ENCODE measurements around the gene LRMDA. TPM values are rescaled to one million over a fixed set of nuclear protein-coding genes. Genes with fewer than 3 reads are reported as not detected.

LRMDA gene
- total RNA-seq, 1 experiment from 2014 or later, result 4.8 TPM

DNA sequence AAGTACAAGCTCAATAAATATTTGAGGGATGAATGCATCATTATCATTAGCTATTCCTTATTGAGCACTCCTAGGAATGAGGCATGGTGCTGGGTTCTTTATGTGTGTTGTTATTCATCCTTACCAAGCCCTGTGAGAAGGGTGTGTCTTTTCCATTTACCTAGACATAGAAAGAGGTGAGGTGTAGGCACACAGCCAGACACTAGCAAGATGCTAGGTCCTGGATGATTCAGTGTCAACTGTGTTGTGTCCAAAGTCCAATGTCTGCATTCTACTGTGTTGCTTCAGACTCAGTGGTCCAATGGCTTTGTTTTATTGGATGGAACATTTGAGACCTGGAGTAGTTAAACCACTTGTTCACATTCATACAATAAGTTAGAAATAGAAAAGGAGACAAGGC lies 605.5 kb downstream of the LRMDA start:
- H3K79me2 ChIP-seq (ENCODE audit: insufficient read depth, low read length), result no peaks in the 10 kb centered on the region
- DNase-seq (ENCODE audit: low read depth, low spot score) (no peak), ATAC-seq (no peak)
- no peak overlapping the region for H2AFZ ChIP-seq (ENCODE audit: low read depth, low read length, poor library complexity, severe bottlenecking)
- H3K9ac ChIP-seq (ENCODE audit: low read length), result no peak overlapping the region
- H3K4me1 ChIP-seq (ENCODE audit: control insufficient read depth in 1 of 2, insufficient read depth in 2 of 2, low read length in 2 of 2), result peaks cover 0 to 8% of the 10 kb centered on the region in 2 experiments; a peak in 1 of 4 replicates
- CTCF ChIA-PET, result interaction anchor here (0.6 to 3.4 kb wide), 25 partner anchors 9 to 641 kb away, joined by 3 to 37 read pairs (median 4); partner anchors contain the start of gene ZNF503
- H3K4me2 ChIP-seq (ENCODE audit: low read length), result no peak overlapping the region
- TF ChIP-seq SRF (IDR thresholded peaks at IDR 0.05; ENCODE audit: low read depth), result no peak
- no peak for TF ChIP-seq POLR2A (IDR thresholded peaks at IDR 0.05; ENCODE audit: borderline replicate concordance, extremely low read depth, insufficient read depth, insufficient read length)
- no peak for TF ChIP-seq POLR2AphosphoS5 (IDR thresholded peaks at IDR 0.05; ENCODE audit: low read depth, low read length)
- no peak for TF ChIP-seq ELF1 (IDR thresholded peaks at IDR 0.05; ENCODE audit: borderline replicate concordance, low read depth)
- no peak for TF ChIP-seq YY1 (IDR thresholded peaks at IDR 0.05; ENCODE audit: extremely low read depth, insufficient replicate concordance, low read depth, low read length)
- no peak for TF ChIP-seq SIN3A (IDR thresholded peaks at IDR 0.05; ENCODE audit: low read depth)
- TF ChIP-seq ZFX (IDR thresholded peaks at IDR 0.05), result no peak
- no peak for TF ChIP-seq EZH2 (IDR thresholded peaks at IDR 0.05)
- TF ChIP-seq ZBTB33 (IDR thresholded peaks at IDR 0.05; ENCODE audit: extremely low read depth, insufficient replicate concordance, low read length), result no peak
- TF ChIP-seq CEBPB (IDR thresholded peaks at IDR 0.05; ENCODE audit: low read depth), result no peak
- H3K36me3 ChIP-seq (ENCODE audit: control insufficient read depth in 1 of 2, insufficient read depth in 2 of 2, low read length in 2 of 2), result no peaks in the 10 kb centered on the region
- no TSS peak for BruUV-seq (replicated peaks)
- no peak overlapping the region for H3K27ac ChIP-seq (ENCODE audit: low read depth, low read length)
- no peak overlapping the region for H3K4me3 ChIP-seq (replicated peaks in 1 of 2; ENCODE audit: low read depth in 1 of 2, low read length in 2 of 2)
- H3K9me2 ChIP-seq (ENCODE audit: insufficient read depth), result no peaks in the 10 kb centered on the region
- H3K27me3 ChIP-seq (ENCODE audit: insufficient read depth, low read length), result peaks cover 7% of the 10 kb centered on the region; the same call in 1 of the 2 replicates
- no peaks in the 10 kb centered on the region for H3K9me3 ChIP-seq (ENCODE audit: control insufficient read depth in 1 of 2, insufficient read depth in 1 of 2, low read depth in 1 of 2, low read length in 2 of 2)
- intact Hi-C loops (cut with micrococcal nuclease), result loop anchor here (1.0 to 10.0 kb wide), 5 partner anchors 266 to 1075 kb away; no protein-coding TSS in a partner anchor
- POLR2A ChIA-PET, result interaction anchor here (1.3 to 1.7 kb wide), 2 partner anchors 9 to 635 kb away, joined by 3 to 17 read pairs; partner anchors contain the start of gene ZNF503
- H4K20me1 ChIP-seq (ENCODE audit: insufficient read depth), result no peaks in the 10 kb centered on the region
- RAD21 ChIA-PET (ENCODE audit: low non-redundant PET in 1 of 2, low total read pairs in 2 of 2, uncharacterized antibody in 2 of 2, unreplicated experiment in 2 of 2), result interaction anchor here (0.6 to 1.1 kb wide), 2 partner anchors 10 to 642 kb away, joined by 3 read pairs; no protein-coding TSS in a partner anchor

All from HCT116 (cell line).